ENCODE results near the gene FAM83D. TPM values are rescaled to one million over a fixed set of nuclear protein-coding genes. Genes with fewer than 3 reads are reported as not detected.

FAM83D gene
- total RNA-seq, 1 donor from 2014 or later, result 73.9 TPM

DNA sequence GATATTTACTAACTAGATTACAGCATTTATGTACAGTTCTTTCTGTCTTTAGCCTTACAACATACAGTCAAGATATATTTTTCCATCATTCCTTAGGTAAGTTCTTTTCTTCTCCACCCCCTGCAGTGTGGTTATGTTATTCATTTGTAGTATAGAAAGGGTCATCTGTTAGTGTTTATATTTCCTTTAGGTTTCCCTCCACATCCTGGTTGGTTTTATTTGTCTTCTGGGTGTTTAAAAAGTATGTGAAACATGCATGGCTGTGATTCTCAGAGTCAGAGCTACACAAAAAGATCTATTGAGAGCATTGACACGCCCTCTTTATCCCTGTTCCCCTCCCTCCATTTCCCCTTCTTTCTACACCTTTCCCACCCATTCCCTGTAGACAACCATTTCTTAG is 56.1 kb downstream of the FAM83D start:
- no peaks in the 10 kb centered on the region for H3K36me3 ChIP-seq
- peaks cover 26% of the 10 kb centered on the region for H3K79me2 ChIP-seq (ENCODE audit: low read depth)
- no peaks in the 10 kb centered on the region for H3K9me3 Mint-ChIP-seq
- no peak overlapping the region for H3K9ac ChIP-seq
- TF ChIP-seq EZH2phosphoT487 (IDR thresholded peaks at IDR 0.05), result no peak
- TF ChIP-seq EZH2 (IDR thresholded peaks at IDR 0.05), result no peak
- TF ChIP-seq, protein P1, sequence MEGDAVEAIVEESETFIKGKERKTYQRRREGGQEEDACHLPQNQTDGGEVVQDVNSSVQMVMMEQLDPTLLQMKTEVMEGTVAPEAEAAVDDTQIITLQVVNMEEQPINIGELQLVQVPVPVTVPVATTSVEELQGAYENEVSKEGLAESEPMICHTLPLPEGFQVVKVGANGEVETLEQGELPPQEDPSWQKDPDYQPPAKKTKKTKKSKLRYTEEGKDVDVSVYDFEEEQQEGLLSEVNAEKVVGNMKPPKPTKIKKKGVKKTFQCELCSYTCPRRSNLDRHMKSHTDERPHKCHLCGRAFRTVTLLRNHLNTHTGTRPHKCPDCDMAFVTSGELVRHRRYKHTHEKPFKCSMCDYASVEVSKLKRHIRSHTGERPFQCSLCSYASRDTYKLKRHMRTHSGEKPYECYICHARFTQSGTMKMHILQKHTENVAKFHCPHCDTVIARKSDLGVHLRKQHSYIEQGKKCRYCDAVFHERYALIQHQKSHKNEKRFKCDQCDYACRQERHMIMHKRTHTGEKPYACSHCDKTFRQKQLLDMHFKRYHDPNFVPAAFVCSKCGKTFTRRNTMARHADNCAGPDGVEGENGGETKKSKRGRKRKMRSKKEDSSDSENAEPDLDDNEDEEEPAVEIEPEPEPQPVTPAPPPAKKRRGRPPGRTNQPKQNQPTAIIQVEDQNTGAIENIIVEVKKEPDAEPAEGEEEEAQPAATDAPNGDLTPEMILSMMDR (IDR thresholded peaks at IDR 0.05), result no peak
- no peaks in the 10 kb centered on the region for H3K4me1 ChIP-seq
- H3K4me3 ChIP-seq, result no peak overlapping the region
- no peak for DNase-seq (ENCODE audit: low spot score)
- no peaks in the 10 kb centered on the region for H3K27me3 Mint-ChIP-seq (ENCODE audit: insufficient read depth, low read depth)
- no peaks in the 10 kb centered on the region for H3F3A ChIP-seq (ENCODE audit: low read depth)
- H3K27ac ChIP-seq, result no peak overlapping the region
- H3K27ac Mint-ChIP-seq, result no peak overlapping the region
- H3K4me3 Mint-ChIP-seq, result no peak overlapping the region
- H3K4me1 Mint-ChIP-seq, result peaks cover 6% of the 10 kb centered on the region
- no peak overlapping the region for H3K4me2 ChIP-seq
- no peaks in the 10 kb centered on the region for H3K27me3 ChIP-seq
- H4K20me1 ChIP-seq (ENCODE audit: low read depth), result peaks cover 7% of the 10 kb centered on the region
- peaks cover 5% of the 10 kb centered on the region for H3K36me3 Mint-ChIP-seq
- H3K9me3 ChIP-seq (ENCODE audit: low read depth), result no peaks in the 10 kb centered on the region
- H2AFZ ChIP-seq (replicated peaks), result no peak overlapping the region

DNA sequence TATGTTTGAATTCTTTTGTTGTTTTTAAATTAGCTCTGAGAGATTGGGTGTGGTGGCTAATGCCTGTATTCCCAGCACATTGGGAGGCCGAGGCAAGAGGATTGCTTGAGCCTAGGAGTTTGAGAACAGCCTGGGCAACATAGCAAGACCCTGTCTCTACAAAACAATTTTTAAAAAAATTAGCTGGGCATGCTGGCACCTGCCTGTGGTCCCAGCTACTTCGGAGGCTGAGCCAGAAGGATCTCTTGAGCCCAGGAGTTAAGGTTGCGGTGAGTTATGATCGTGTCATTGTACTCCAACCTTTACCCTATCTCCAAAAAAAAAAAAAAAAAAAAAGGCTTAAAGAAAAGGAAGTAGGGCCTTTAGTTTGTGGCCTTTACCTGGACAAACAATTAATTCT is 58.8 kb downstream of the FAM83D start:
- Mint-ChIP-seq H3K4me1 (peaks cover 6% of the 10 kb centered on the region), H3K27ac (no peak overlapping the region), H3K9me3 (no peaks in the 10 kb centered on the region), H3K4me3 (no peak overlapping the region), H3K36me3 (peaks cover 16% of the 10 kb centered on the region), H3K27me3 (ENCODE audit: insufficient read depth, low read depth) (no peaks in the 10 kb centered on the region)
- H3K4me2 ChIP-seq, result no peak overlapping the region
- no peak overlapping the region for H3K9ac ChIP-seq
- H3K4me1 ChIP-seq, result no peaks in the 10 kb centered on the region
- no peak overlapping the region for H3K4me3 ChIP-seq
- H3K79me2 ChIP-seq (ENCODE audit: low read depth), result peaks cover 12% of the 10 kb centered on the region
- no peak overlapping the region for H3K27ac ChIP-seq
- H2AFZ ChIP-seq (replicated peaks), result no peak overlapping the region
- no peak for DNase-seq (ENCODE audit: low spot score)
- TF ChIP-seq, protein P1 (IDR thresholded peaks at IDR 0.05), result no peak
- TF ChIP-seq EZH2phosphoT487 (IDR thresholded peaks at IDR 0.05) (no peak), EZH2 (IDR thresholded peaks at IDR 0.05) (no peak)
- no peaks in the 10 kb centered on the region for H3K9me3 ChIP-seq (ENCODE audit: low read depth)
- H3K36me3 ChIP-seq, result peaks cover 7% of the 10 kb centered on the region
- no peaks in the 10 kb centered on the region for H3F3A ChIP-seq (ENCODE audit: low read depth)
- H3K27me3 ChIP-seq, result no peaks in the 10 kb centered on the region
- H4K20me1 ChIP-seq (ENCODE audit: low read depth), result peaks cover 4% of the 10 kb centered on the region

DNA sequence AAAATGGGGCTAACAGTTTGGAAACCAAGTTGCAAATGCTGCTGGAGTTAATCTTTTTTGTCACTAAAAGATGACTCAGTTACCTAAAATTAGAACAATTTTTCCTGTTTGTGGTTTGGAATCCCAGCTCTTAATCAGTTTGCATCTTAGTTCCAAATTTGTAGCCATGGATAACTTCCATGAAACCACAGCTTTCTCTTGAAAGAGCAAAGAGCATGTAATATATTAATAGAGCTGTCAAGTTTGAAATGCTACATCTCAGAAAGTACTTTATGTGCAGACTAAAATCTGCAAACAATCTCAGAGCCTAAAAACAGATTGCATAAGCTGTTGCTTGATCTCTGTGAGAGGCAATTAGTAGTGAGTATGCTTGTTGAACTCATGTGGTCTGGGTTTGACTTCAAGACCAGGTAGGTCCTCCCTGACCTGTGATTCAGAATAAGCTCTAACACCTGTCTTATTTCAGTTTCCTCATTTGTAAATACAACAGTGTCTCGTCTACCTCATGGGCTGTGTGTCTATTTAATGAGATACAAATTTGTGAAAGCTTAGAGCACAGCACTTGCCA is 59.5 kb downstream of the FAM83D start:
- Histone ChIP-seq H3K4me2 (no peak overlapping the region), H2AFZ (replicated peaks) (no peak overlapping the region), H3K4me3 (no peak overlapping the region), H3K4me1 (no peaks in the 10 kb centered on the region), H3K27ac (no peak overlapping the region), H3K9me3 (ENCODE audit: low read depth) (no peaks in the 10 kb centered on the region), H3F3A (ENCODE audit: low read depth) (no peaks in the 10 kb centered on the region), H3K9ac (no peak overlapping the region), H3K36me3 (peaks cover 9% of the 10 kb centered on the region), H4K20me1 (ENCODE audit: low read depth) (peaks cover 1% of the 10 kb centered on the region), H3K79me2 (ENCODE audit: low read depth) (peaks cover 7% of the 10 kb centered on the region), H3K27me3 (no peaks in the 10 kb centered on the region)
- Mint-ChIP-seq H3K4me3 (no peak overlapping the region), H3K27ac (no peak overlapping the region), H3K4me1 (peaks cover 6% of the 10 kb centered on the region), H3K36me3 (peaks cover 16% of the 10 kb centered on the region), H3K9me3 (no peaks in the 10 kb centered on the region), H3K27me3 (ENCODE audit: insufficient read depth, low read depth) (no peaks in the 10 kb centered on the region)
- no peak for DNase-seq (ENCODE audit: low spot score)
- TF ChIP-seq EZH2phosphoT487 (IDR thresholded peaks at IDR 0.05) (no peak), EZH2 (IDR thresholded peaks at IDR 0.05) (no peak)
- TF ChIP-seq, protein P1 (IDR thresholded peaks at IDR 0.05), result no peak

Measured in neural progenitor cell (in vitro differentiated cells).